ENCODE data around the gene OXT. TPM values are rescaled to one million over a fixed set of nuclear protein-coding genes. Genes with fewer than 3 reads are reported as not detected.

OXT gene
- total RNA-seq, 1 donor from 2014 or later: not detected

DNA sequence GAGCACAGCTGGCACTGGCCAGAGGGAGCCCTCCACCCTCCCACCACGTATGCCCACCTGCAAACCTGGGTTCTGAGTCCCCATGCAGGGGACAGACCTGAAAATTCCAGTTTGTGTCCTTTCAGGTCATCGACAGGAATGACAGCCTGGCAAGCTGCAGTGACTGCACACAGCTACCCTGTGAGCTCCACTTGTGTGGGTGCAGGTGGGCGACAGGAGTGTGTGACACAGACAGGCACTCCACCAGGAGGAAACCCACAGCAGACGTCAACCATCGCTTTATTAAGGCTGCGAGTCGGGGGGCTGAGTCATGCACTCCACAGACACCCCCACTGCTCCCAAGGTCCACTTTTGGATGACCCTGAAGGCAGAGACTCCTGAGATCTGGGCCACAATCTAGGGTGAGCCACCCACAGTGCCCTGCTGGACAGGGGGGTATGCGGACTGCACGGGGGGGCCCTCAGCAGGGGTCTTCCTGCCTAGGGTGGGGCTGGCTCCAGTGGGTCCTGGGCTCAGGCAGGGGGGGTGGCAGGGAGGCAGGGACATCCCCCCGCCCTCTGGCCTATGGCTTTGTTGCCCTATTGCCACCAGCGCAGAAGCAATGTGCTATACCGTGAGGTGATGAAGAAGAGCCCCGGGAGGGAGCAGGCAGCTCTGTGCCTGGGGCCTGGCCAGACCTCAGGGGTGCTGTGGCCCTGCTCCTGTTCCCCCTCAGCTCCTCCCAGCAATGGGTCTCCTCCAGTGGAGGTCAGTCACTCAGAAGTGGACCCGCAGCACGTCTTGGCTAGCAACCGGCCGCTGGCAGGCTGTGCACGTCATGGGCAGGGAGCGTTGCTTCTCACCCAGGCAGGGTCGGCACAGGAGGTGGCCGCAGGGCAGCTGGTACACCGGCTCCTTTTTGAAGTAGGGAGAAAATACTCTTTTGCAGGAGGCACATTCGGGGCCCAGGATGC, 38.2 kb downstream of the OXT start:
- H3K4me3 ChIP-seq (ENCODE audit: low read depth, low read length): no peak overlapping the region
- DNase-seq (ENCODE audit: low read depth): no peak
- H3K27me3 ChIP-seq (ENCODE audit: control insufficient read depth, insufficient read depth, low read length): no peaks in the 10 kb centered on the region
- TF ChIP-seq, protein P1, sequence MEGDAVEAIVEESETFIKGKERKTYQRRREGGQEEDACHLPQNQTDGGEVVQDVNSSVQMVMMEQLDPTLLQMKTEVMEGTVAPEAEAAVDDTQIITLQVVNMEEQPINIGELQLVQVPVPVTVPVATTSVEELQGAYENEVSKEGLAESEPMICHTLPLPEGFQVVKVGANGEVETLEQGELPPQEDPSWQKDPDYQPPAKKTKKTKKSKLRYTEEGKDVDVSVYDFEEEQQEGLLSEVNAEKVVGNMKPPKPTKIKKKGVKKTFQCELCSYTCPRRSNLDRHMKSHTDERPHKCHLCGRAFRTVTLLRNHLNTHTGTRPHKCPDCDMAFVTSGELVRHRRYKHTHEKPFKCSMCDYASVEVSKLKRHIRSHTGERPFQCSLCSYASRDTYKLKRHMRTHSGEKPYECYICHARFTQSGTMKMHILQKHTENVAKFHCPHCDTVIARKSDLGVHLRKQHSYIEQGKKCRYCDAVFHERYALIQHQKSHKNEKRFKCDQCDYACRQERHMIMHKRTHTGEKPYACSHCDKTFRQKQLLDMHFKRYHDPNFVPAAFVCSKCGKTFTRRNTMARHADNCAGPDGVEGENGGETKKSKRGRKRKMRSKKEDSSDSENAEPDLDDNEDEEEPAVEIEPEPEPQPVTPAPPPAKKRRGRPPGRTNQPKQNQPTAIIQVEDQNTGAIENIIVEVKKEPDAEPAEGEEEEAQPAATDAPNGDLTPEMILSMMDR (IDR thresholded peaks at IDR 0.05; ENCODE audit: insufficient read depth, low read length, poor library complexity, severe bottlenecking): no peak
- H3K36me3 ChIP-seq (ENCODE audit: control insufficient read depth, insufficient read depth, low read length): no peaks in the 10 kb centered on the region

- no peaks in the 10 kb centered on the region for H3K36me3 ChIP-seq (ENCODE audit: control insufficient read depth, insufficient read depth, low read length)
- TF ChIP-seq, protein P1 (IDR thresholded peaks at IDR 0.05; ENCODE audit: insufficient read depth, low read length, poor library complexity, severe bottlenecking): no peak
- H3K4me3 ChIP-seq (ENCODE audit: low read depth, low read length): no peak overlapping the region
- H3K27me3 ChIP-seq (ENCODE audit: control insufficient read depth, insufficient read depth, low read length): no peaks in the 10 kb centered on the region
- no peak for DNase-seq (ENCODE audit: low read depth)
Observed at GRCh38 chr20:3111507-3111906, 40.1 kb downstream of the OXT start.

GRCh38 chr20:3111995-3112394, 40.6 kb downstream of the OXT start:
- Histone ChIP-seq H3K36me3 (ENCODE audit: control insufficient read depth, insufficient read depth, low read length) (no peaks in the 10 kb centered on the region), H3K27me3 (ENCODE audit: control insufficient read depth, insufficient read depth, low read length) (no peaks in the 10 kb centered on the region), H3K4me3 (ENCODE audit: low read depth, low read length) (no peak overlapping the region)
- TF ChIP-seq, protein P1 (IDR thresholded peaks at IDR 0.05; ENCODE audit: insufficient read depth, low read length, poor library complexity, severe bottlenecking): no peak
- no peak for DNase-seq (ENCODE audit: low read depth)

DNA sequence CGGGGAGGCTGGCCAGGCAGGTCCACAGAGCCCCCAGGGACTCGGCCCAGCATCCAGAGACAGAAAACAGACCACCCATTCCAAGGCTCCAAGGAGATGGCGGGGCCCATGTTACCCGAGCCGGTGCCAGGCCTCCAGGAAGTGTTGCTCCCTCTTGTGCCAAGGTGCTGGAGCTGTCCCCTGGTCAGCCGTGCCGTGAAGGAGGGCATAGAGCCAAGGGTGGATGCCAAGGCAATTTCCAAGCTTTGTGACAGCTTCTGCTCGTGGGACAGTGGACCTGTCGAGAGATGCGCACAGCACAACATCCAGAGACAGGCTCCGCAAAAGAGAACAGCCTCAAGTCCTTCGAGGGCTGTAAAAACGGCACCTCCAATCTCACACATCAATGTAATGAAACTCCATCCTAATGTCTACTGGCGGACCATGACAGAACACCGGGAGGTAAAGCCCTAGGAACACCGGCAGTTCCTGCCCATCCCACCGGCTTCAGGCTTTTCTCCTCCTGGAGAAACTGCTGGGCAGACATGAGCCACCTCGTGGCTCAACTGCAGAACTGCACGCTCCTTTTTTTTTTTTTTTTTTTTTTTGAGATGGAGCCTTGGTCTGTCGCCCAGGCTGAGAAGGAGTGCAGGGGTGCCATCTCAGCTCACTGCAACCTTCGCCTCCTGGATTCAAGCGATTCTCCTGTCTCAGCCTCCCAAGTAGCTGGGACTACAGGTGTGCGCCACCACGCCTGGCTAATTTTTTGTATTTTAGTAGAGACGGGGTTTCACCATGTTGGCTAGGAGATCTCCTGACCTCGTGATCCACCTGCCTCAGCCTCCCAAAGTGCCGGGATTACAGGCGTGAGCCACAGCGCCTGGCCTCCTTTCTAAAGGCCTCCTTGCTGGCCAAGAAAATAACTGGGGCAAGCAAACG, 44.0 kb downstream of the OXT start:
- TF ChIP-seq, protein P1 (IDR thresholded peaks at IDR 0.05; ENCODE audit: insufficient read depth, low read length, poor library complexity, severe bottlenecking): peak; percentile 76
- Histone ChIP-seq H3K4me3 (ENCODE audit: low read depth, low read length) (no peak overlapping the region), H3K27me3 (ENCODE audit: control insufficient read depth, insufficient read depth, low read length) (no peaks in the 10 kb centered on the region), H3K36me3 (ENCODE audit: control insufficient read depth, insufficient read depth, low read length) (no peaks in the 10 kb centered on the region)
- peak; percentile 23 for DNase-seq (ENCODE audit: low read depth)

DNA sequence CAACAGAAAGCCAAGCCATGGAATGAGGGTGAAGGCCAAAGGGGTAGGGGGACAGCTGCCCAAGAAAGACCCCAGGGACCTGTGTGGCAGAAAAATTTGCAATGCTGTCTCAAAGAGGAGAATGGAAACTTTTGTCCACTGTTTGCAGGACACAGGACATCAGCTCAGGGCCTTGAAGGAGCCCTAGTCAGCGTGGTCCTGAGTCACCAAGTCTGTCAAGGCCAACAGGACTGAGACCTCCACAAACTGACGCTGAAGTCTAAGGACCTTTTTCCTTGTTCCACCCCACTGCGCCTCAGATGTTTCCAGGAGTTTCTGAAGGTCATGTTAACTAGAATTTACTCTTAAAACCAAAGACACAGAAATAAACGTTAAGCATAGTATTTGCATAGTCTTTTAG, 44.9 kb downstream of the OXT start:
- Histone ChIP-seq H3K36me3 (ENCODE audit: control insufficient read depth, insufficient read depth, low read length) (no peaks in the 10 kb centered on the region), H3K4me3 (ENCODE audit: low read depth, low read length) (no peak overlapping the region), H3K27me3 (ENCODE audit: control insufficient read depth, insufficient read depth, low read length) (no peaks in the 10 kb centered on the region)
- TF ChIP-seq, protein P1 (IDR thresholded peaks at IDR 0.05; ENCODE audit: insufficient read depth, low read length, poor library complexity, severe bottlenecking): no peak
- DNase-seq (ENCODE audit: low read depth): no peak

Data from kidney epithelial cell (primary cell).